AG10803 (cell line): ENCODE results near the gene FBXO11.
"Not testable (repeated sequence)": the region's sequence is repeated elsewhere in the genome, so short reads cannot be mapped to it uniquely, and the experiment has no call there.

Experiments
- DNase-seq: peaks from one replicate; pipeline ENCODE4 v3.0.0; 2010; ENCODE audit warnings: low read depth
- H3K4me3 ChIP-seq: 2 replicates; pipeline ENCODE4 v1.5.1; 2011; ENCODE audit warnings: mild to moderate bottlenecking, low read length, control low read depth
- CTCF ChIP-seq: conservative IDR thresholded peaks from 2 replicates; pipeline ENCODE4 v1.5.1; 2011; ENCODE audit warnings: mild to moderate bottlenecking, low read length, control low read depth, inconsistent platforms

The FBXO11 gene

GRCh38 chr2:47864566-47864965 is 41.7 kb downstream of the FBXO11 start:
- no peak for TF ChIP-seq CTCF
- DNase-seq, result no peak
- H3K4me3 ChIP-seq, result no peak overlapping the region

- H3K4me3 ChIP-seq, result no peak overlapping the region
- TF ChIP-seq CTCF, result no peak
- DNase-seq, result no peak
Observed at GRCh38 chr2:47862949-47863348, 43.3 kb downstream of the FBXO11 start.

- peak; percentile 54 for DNase-seq
Observed at GRCh38 chr2:47853067-47853777, 53.1 kb downstream of the FBXO11 start.

GRCh38 chr2:47850198-47850597 is 56.1 kb downstream of the FBXO11 start:
- TF ChIP-seq CTCF, result no peak

More at GRCh38 chr2:47853067-47853777, 53.1 kb downstream of the FBXO11 start:
- H3K4me3 ChIP-seq, result not testable (repeated sequence)

GRCh38 chr2:47849368-47849767 is 56.9 kb downstream of the FBXO11 start:
- H3K4me3 ChIP-seq, result no peak overlapping the region
- no peak for TF ChIP-seq CTCF
- no peak for DNase-seq

More at GRCh38 chr2:47850198-47850597, 56.1 kb downstream of the FBXO11 start:
- DNase-seq, result no peak
- H3K4me3 ChIP-seq, result no peak overlapping the region

GRCh38 chr2:47844162-47844561 is 62.1 kb downstream of the FBXO11 start:
- DNase-seq, result no peak
- no peak for TF ChIP-seq CTCF
- H3K4me3 ChIP-seq, result no peak overlapping the region

GRCh38 chr2:47843407-47843806 is 62.9 kb downstream of the FBXO11 start:
- no peak for DNase-seq
- no peak for TF ChIP-seq CTCF
- no peak overlapping the region for H3K4me3 ChIP-seq

- no peak for TF ChIP-seq CTCF
- H3K4me3 ChIP-seq, result no peak overlapping the region
- no peak for DNase-seq
Observed at GRCh38 chr2:47842846-47843245, 63.5 kb downstream of the FBXO11 start.
